ENCODE data around the gene RUSF1.

The RUSF1 gene

GRCh38 chr16:31502981-31503380 lies 5.2 kb downstream of the RUSF1 start:
- DNase-seq (ENCODE audit: low read depth) = no peak
- TF ChIP-seq CTCF (IDR thresholded peaks at IDR 0.05; ENCODE audit: low read depth, low read length, missing control alignments) = no peak
- no peak overlapping the region for H3K4me3 ChIP-seq (ENCODE audit: low read depth, low read length)

- no peak for DNase-seq (ENCODE audit: low read depth)
- H3K4me3 ChIP-seq (ENCODE audit: low read depth, low read length) = no peak overlapping the region
- no peak for TF ChIP-seq CTCF (IDR thresholded peaks at IDR 0.05; ENCODE audit: low read depth, low read length, missing control alignments)
These were observed 6.2 kb downstream of the RUSF1 start for GRCh38 chr16:31501966-31502348.

- no peak for TF ChIP-seq CTCF (IDR thresholded peaks at IDR 0.05; ENCODE audit: low read depth, low read length, missing control alignments)
- no peak overlapping the region for H3K4me3 ChIP-seq (ENCODE audit: low read depth, low read length)
- DNase-seq (ENCODE audit: low read depth) = no peak
These were observed 6.8 kb downstream of the RUSF1 start for GRCh38 chr16:31501226-31501965.

GRCh38 chr16:31499928-31500327 lies 8.3 kb downstream of the RUSF1 start:
- no peak for TF ChIP-seq CTCF (IDR thresholded peaks at IDR 0.05; ENCODE audit: low read depth, low read length, missing control alignments)
- DNase-seq (ENCODE audit: low read depth) = no peak
- no peak overlapping the region for H3K4me3 ChIP-seq (ENCODE audit: low read depth, low read length)

- no peak for DNase-seq (ENCODE audit: low read depth)
- H3K4me3 ChIP-seq (ENCODE audit: low read depth, low read length) = no peak overlapping the region
- TF ChIP-seq CTCF (IDR thresholded peaks at IDR 0.05; ENCODE audit: low read depth, low read length, missing control alignments) = no peak
These were observed 9.7 kb downstream of the RUSF1 start for GRCh38 chr16:31498493-31498892.

GRCh38 chr16:31496670-31497069 lies 11.5 kb downstream of the RUSF1 start:
- no peak for DNase-seq (ENCODE audit: low read depth)
- no peak overlapping the region for H3K4me3 ChIP-seq (ENCODE audit: low read depth, low read length)
- no peak for TF ChIP-seq CTCF (IDR thresholded peaks at IDR 0.05; ENCODE audit: low read depth, low read length, missing control alignments)

GRCh38 chr16:31493506-31494125 lies 14.6 kb downstream of the RUSF1 start:
- TF ChIP-seq CTCF (IDR thresholded peaks at IDR 0.05; ENCODE audit: low read depth, low read length, missing control alignments) = no peak
- no peak for DNase-seq (ENCODE audit: low read depth)

More at GRCh38 chr16:31493506-31494125, 14.6 kb downstream of the RUSF1 start:
- no peak overlapping the region for H3K4me3 ChIP-seq (ENCODE audit: low read depth, low read length)

Data from GM12864 (cell line).